KOPT-K1 (cell line): ENCODE data around the gene SELENON.

Source experiments
- H3K27ac ChIP-seq: fragments of 200-600 bp; sonication (generic); 2 replicates; pipeline ENCODE4 v1.5.1; 2016; ENCODE audit warnings: antibody characterized with exemption, mild to moderate bottlenecking, low read depth, low read length; ENCODE audit not compliant: poor library complexity, severe bottlenecking
- H3K36me3 ChIP-seq: fragments of 200-600 bp; sonication (generic); 2 replicates; pipeline ENCODE4 v1.5.1; 2017; ENCODE audit warnings: antibody characterized with exemption, mild to moderate bottlenecking, low read length, moderate library complexity; ENCODE audit not compliant: insufficient read depth
- H3K9me3 ChIP-seq: fragments of 200-600 bp; sonication (generic); 2 replicates; pipeline ENCODE4 v1.5.1; 2017; ENCODE audit warnings: antibody characterized with exemption, low read length, mild to moderate bottlenecking; ENCODE audit not compliant: insufficient read depth, poor library complexity, severe bottlenecking

SELENON gene

DNA sequence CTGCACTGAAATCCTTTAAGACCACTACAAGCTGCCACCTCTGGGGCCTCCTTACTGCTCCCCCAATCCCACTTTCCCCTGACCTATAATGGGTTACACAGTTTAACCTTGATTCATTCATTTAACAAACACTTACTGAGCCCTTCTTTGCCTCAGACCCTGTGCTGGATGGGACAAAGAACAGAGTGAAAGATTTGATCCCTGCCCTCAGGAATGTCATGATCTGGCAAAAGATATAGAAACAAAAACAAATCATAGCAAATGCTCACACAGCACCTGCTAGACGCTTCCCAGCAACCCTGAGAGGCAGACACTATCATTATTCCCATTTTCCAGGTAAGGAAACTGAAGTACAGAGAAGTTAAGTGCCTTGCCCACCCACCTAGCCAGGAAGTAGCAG is 66.3 kb downstream of the SELENON start:
- Histone ChIP-seq H3K27ac (no peak overlapping the region), H3K9me3 (no peaks in the 10 kb centered on the region), H3K36me3 (no peaks in the 10 kb centered on the region)

DNA sequence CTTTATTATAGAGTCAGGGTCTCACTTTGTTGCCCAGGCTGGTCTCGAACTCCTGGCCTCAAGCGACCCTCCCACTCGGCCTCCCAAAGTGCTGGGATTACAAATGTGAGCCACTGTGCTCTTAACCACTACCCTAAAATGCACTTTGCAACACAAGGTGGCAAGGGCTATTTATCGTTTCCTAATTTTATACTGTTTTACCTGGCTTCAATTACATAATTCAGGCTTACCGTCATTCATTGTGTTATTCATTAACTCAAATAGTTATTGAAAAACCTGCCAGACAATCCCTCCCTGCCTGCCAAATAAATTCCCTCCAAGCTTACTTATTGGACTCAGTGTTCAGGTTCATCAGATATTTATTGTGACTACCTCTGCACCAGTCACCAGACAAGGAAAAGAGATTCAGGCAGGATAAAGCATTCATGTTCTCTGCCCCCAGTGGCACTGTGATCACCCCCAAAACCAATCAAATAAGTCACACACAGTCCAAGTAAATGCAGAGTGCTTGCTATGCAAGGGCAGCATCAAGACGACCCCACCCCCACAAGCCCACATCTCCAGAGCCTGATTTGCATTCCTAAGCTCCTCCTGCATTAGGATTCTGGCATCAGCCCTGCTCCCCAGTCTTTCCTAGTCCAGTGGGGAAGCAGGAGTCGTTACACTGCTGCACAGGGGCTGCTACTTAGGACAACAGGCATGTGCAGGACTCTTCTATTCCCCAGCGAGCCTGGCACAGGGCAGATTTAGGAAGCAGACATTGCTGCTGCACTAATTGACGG is 67.4 kb downstream of the SELENON start:
- Histone ChIP-seq H3K27ac (no peak overlapping the region), H3K36me3 (no peaks in the 10 kb centered on the region), H3K9me3 (no peaks in the 10 kb centered on the region)
